Upper lobe of left lung (tissue), 6 donors: ENCODE data around the gene ZNF600. TPM values are rescaled to one million over a fixed set of nuclear protein-coding genes. Genes with fewer than 3 reads are reported as not detected.
"Not testable (repeated sequence)": the region's sequence is repeated elsewhere in the genome, so short reads cannot be mapped to it uniquely, and the experiment has no call there.

Source experiments
- ATAC-seq, 2 donors: fragments of 200-7000 bp; cut with Tn5 transposase; one replicate each; pipeline ENCODE4 v1.9.1; 2022; ENCODE audit warnings: mild to moderate bottlenecking in 2 of 2, moderate library complexity in 2 of 2; ENCODE audit not compliant: low FRiP score in 2 of 2
- DNase-seq, 2 donors: peaks; one replicate each; pipeline ENCODE4 v3.0.0-alpha.2; 2019 to 2020
- H3K27ac ChIP-seq, 4 donors: fragments of 200-600 bp; sonication (generic); one replicate each; pipeline ENCODE4 v1.5.1; 2016 to 2019
- H3K27me3 ChIP-seq, 4 donors: fragments of 200-600 bp; sonication (generic); one replicate each; pipeline ENCODE4 v1.5.1; 2017 to 2019
- H3K36me3 ChIP-seq, 4 donors: fragments of 200-600 bp; sonication (generic); one replicate each; pipeline ENCODE4 v1.5.1; 2016 to 2019
- H3K4me1 ChIP-seq, 4 donors: fragments of 200-600 bp; sonication (generic); one replicate each; pipeline ENCODE4 v1.5.1; 2018 to 2019
- H3K4me3 ChIP-seq, 4 donors: fragments of 200-600 bp; sonication (generic); one replicate each; pipeline ENCODE4 v1.5.1; 2017 to 2019; ENCODE audit warnings: mild to moderate bottlenecking in 2 of 4, moderate library complexity in 1 of 4
- H3K9me3 ChIP-seq, 4 donors: fragments of 200-600 bp; sonication (generic); one replicate each; pipeline ENCODE4 v1.5.1; 2018 to 2019
- EP300 ChIP-seq, 4 donors: sonication (generic); formaldehyde crosslinking; IDR thresholded peaks; one replicate each; pipeline ENCODE4 v1.5.1; 2017; ENCODE audit warnings: antibody characterized with exemption in 4 of 4, control low read depth in 2 of 4
- POLR2A ChIP-seq, 4 donors: fragments of 450-650 bp; IDR thresholded peaks; one replicate each; pipeline ENCODE4 v1.5.1; 2016 to 2017; ENCODE audit warnings: antibody characterized with exemption in 4 of 4, mild to moderate bottlenecking in 2 of 4
- POLR2AphosphoS5 ChIP-seq, 2 donors: sonication (generic); formaldehyde crosslinking; IDR thresholded peaks; one replicate each; pipeline ENCODE4 v1.5.1; 2017; ENCODE audit warnings: antibody characterized with exemption in 2 of 2
- WGBS, 2 donors: methylation state at CpG; one replicate each; pipeline ENCODE4 v1.1.5; 2017 to 2018; 5-methylcytosine and 5-hydroxymethylcytosine counted together
- total RNA-seq, 6 donors: library from RNA; depleted of rRNA in 4 of 6; stranded (reverse); fragments of >200 nt in 4 of 6; gene quantifications; one replicate each; pipeline versions ENCODE4 v1.1.0 to v1.2.1, GENCODE V29; 2016 to 2021
- TF ChIP-seq, protein P1 (sequence below), 6 experiments: fragments of 450-650 bp in 4 of 6; fragments of 200-600 bp in 2 of 6; sonication (generic) in 2 of 6; IDR thresholded peaks; one replicate each; pipeline ENCODE4 v1.5.1; 2016 to 2019; ENCODE audit warnings: antibody characterized with exemption in 6 of 6
- donor health status: DM: no; HTN: no; CAD: no; lungs with moderate emphysema.
- donor health status: DM: no; HTN: yes; CAD: no; lungs with severe emphysema.

ZNF600 gene
- total RNA-seq, 6 donors from 2014 or later, result 9.4 to 68.1 (median 11.1) TPM

DNA sequence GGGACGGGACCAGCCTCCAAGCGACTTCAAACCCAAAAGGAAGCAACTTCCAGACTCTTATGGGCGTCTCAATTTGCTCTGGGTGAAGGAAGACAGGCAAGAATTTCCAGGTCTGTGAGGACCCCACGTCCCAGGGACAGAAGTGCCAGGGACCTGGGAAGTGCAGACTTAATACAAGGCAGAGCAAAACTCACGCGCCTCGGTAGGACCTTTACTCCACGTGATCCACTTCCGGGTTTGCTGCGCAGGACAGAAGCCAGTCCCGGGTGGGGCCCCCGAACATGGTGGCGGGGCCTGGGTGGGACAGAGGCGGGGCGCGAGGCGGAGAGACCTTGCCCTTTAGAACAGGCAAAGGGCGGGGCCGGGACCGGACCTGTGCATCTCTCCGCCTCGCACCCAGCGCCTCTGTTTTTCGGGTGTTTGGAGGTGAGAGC is 61.0 kb downstream of the ZNF600 start:
- no peak for ATAC-seq
- peaks cover 0 to 5% (median 2%) of the 10 kb centered on the region in 4 donors for H3K9me3 ChIP-seq
- 92 to 97% methylated on average over 11 to 24 of the region's 24 CpGs for WGBS, 2 donors
- H3K4me3 ChIP-seq, result no peak overlapping the region
- TF ChIP-seq POLR2A (IDR thresholded peaks at IDR 0.05) (no peak), POLR2AphosphoS5 (IDR thresholded peaks at IDR 0.05) (no peak), EP300 (IDR thresholded peaks at IDR 0.05) (no peak)
- TF ChIP-seq, protein P1, sequence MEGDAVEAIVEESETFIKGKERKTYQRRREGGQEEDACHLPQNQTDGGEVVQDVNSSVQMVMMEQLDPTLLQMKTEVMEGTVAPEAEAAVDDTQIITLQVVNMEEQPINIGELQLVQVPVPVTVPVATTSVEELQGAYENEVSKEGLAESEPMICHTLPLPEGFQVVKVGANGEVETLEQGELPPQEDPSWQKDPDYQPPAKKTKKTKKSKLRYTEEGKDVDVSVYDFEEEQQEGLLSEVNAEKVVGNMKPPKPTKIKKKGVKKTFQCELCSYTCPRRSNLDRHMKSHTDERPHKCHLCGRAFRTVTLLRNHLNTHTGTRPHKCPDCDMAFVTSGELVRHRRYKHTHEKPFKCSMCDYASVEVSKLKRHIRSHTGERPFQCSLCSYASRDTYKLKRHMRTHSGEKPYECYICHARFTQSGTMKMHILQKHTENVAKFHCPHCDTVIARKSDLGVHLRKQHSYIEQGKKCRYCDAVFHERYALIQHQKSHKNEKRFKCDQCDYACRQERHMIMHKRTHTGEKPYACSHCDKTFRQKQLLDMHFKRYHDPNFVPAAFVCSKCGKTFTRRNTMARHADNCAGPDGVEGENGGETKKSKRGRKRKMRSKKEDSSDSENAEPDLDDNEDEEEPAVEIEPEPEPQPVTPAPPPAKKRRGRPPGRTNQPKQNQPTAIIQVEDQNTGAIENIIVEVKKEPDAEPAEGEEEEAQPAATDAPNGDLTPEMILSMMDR (IDR thresholded peaks at IDR 0.05), result no peak
- DNase-seq, result peak in 1 of 2 donors; percentile 70
- peaks cover 6 to 62% (median 46%) of the 10 kb centered on the region in 4 donors for H3K36me3 ChIP-seq
- no peaks in the 10 kb centered on the region for H3K4me1 ChIP-seq
- H3K27me3 ChIP-seq, result no peaks in the 10 kb centered on the region
- H3K27ac ChIP-seq, result no peak overlapping the region

DNA sequence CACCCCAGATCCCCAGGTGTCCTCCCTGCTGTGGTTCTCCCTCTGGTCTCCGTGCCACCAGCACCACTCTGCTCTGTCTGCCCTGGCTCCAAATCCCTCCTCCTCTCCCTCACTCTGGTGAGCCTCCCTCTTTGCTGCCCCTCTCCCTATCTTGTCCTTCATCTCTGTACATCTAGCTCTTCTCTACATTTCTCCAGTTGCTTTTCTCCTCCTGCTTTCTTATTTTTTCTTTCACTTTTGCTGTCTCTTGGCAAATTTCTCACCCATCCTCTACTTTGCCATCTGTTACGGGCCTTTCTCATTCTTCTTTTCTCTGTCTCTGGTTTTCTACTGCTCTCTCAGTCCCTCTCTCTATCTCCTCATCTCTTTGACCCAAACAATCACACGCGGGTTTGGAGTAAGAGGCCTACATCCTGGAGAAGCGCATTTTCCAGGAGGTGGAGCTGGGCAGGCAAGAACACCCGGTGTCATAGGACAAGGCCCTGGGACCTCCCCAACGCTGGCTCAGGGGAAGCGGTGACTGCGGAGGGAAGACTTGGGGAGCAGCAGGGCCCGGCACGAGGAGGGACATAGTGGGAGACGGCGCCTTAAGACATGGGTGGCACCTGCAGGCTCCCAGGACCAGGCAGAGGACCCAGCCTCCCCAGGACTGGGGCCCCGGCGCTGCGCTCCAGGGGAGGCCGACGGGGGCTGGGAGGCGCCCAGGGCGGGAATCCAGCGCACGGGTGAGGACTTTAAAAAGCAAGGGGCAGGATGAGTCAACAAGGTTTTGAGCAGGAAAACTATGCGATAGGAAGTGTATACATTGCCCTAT is 61.7 kb downstream of the ZNF600 start:
- DNase-seq (peak in 1 of 2 donors; percentile 59), ATAC-seq (no peak)
- Histone ChIP-seq H3K36me3 (peaks cover 6 to 69% (median 52%) of the 10 kb centered on the region in 4 donors), H3K27me3 (no peaks in the 10 kb centered on the region), H3K27ac (no peak overlapping the region), H3K4me1 (no peaks in the 10 kb centered on the region), H3K4me3 (no peak overlapping the region), H3K9me3 (peaks cover 0 to 10% (median 4%) of the 10 kb centered on the region in 4 donors)
- TF ChIP-seq EP300 (IDR thresholded peaks at IDR 0.05) (no peak), POLR2AphosphoS5 (IDR thresholded peaks at IDR 0.05) (no peak), POLR2A (IDR thresholded peaks at IDR 0.05) (no peak)
- TF ChIP-seq, protein P1 (IDR thresholded peaks at IDR 0.05), result no peak
- 91 to 92% methylated on average over 17 to 23 of the region's 23 CpGs for WGBS, 2 donors

DNA sequence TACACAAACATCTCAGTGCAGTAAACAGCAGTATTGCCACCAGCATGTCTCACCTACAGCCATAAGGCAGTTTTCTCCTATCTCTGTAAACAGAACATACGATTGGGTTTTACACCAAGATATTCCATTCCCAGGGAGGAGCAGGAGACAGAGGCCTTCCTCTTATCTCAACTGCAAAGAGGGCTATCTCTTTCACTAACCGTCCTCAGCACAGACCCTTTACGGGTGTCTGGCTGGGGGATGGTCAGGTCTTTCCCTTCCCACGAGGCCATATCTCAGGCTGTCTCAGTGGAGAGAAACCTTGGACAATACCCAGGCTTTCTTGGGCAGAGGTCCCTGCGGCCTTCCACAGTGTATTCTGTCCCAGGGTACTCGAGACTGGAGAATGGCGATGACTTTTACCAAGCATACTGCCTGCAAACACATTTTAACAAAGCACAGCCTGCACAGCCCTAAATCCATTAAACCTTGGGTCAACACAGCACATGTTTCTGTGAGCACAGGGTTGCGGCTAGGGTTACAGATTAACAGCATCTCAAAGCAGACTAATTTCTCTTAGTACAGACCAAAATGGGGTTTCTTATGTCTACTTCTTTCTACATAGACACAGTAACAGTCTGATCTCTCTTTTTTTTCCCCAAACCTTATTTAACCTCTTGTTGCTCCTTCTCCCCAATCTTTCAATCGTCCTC is 62.5 kb downstream of the ZNF600 start:
- H3K9me3 ChIP-seq, result peaks cover 0 to 10% (median 4%) of the 10 kb centered on the region in 4 donors
- not testable (repeated sequence) for H3K27me3 ChIP-seq, H3K4me3 ChIP-seq, H3K27ac ChIP-seq, DNase-seq, H3K4me1 ChIP-seq, ATAC-seq
- peaks cover 6 to 73% (median 52%) of the 10 kb centered on the region in 4 donors for H3K36me3 ChIP-seq
- WGBS, 2 donors, result 75 to 79% methylated on average over 7 to 9 of the region's 9 CpGs

DNA sequence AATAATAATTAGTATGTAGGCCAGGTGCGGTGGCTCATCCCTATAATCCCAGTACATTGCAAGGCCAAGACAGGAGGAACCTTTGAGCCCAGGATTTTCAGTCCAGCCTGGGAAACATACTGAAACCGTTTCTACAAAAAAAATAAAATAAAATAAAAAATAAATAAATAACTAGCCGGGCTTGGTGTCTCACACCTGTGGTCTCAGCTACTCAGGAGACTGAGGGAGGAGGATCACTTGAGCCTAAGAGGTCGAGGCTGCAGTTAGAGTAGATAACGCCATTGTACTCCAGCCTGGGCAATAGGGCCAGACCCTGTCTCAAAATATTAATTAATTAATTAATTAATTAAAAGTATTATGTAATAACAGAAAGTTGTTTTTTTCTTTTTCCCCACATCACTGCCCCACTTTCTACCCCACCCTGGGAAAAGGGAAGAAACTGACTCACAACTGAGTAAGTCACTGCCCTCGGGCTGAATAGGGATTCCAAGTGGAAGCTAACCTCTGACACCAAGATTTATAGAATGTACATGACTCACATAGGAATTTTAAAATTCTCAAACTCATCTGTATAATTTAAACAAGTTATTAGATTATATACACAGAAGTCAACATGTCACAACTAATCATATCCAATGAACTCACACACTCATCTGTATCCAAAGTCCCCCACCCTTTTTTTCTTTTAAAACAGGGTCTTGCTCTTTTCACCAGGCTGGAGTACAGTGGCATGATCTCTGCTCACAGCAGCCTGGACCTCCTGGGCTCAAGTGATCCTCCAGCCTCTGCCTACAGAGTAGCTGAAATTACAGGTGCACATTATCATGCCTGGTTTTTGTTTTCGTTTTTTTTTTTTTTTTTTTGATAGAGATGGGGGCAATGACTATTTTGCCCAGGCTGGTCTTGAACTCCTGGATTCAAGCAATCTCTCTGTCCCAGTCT is 64.3 kb downstream of the ZNF600 start:
- H3K4me1 ChIP-seq, result no peaks in the 10 kb centered on the region
- H3K36me3 ChIP-seq, result peaks cover 0 to 64% (median 41%) of the 10 kb centered on the region in 4 donors
- DNase-seq (no peak), ATAC-seq (no peak)
- WGBS, 2 donors, result 93 to 94% methylated on average over 7 of the region's 7 CpGs
- H3K9me3 ChIP-seq, result peaks cover 0 to 10% (median 4%) of the 10 kb centered on the region in 4 donors
- no peaks in the 10 kb centered on the region for H3K27me3 ChIP-seq
- H3K27ac ChIP-seq, result no peak overlapping the region
- TF ChIP-seq, protein P1 (IDR thresholded peaks at IDR 0.05), result no peak
- TF ChIP-seq EP300 (IDR thresholded peaks at IDR 0.05), result no peak
- H3K4me3 ChIP-seq, result no peak overlapping the region

DNA sequence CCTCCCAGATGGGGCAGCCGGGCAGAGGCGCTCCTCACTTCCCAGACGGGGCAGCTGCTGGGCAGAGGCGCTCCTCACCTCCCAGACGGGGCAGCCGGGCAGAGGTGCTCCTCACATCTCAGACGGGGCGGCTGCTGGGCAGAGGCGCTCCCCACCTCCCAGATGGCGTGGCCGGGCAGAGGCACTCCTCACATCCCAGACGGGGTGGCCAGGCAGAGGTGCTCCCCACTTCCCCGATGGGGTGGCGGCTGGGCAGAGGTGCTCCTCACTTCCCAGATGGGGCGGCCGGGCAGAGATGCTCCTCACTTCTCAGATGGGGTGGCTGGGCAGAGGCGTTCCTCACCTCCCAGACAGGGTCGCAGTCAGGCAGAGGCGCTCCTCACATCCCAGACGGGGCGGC is 66.0 kb downstream of the ZNF600 start:
- H3K4me1 ChIP-seq, ATAC-seq, H3K27me3 ChIP-seq, H3K4me3 ChIP-seq, H3K27ac ChIP-seq: not testable (repeated sequence)
- WGBS, 2 donors, result 100% methylated on average over 3 to 6 of the region's 21 CpGs
- peak in 1 of 2 donors; percentile 73 for DNase-seq
- Histone ChIP-seq H3K9me3 (peaks cover 0 to 10% (median 4%) of the 10 kb centered on the region in 4 donors), H3K36me3 (peaks cover 0 to 50% (median 27%) of the 10 kb centered on the region in 4 donors)
